HEK293T (cell line): ENCODE measurements around the gene AURKB.

Experiments used
- ELF4 ChIP-seq: fragments of 450-650 bp; IDR thresholded peaks from 2 replicates; pipeline ENCODE4 v1.6.1; 2017; ENCODE audit warnings: antibody characterized with exemption
- FOXM1 ChIP-seq: fragments of 450-650 bp; IDR thresholded peaks from 2 replicates; pipeline ENCODE4 v1.6.1; 2017; ENCODE audit warnings: mild to moderate bottlenecking, borderline replicate concordance
- HDGF ChIP-seq: fragments of 450-650 bp; IDR thresholded peaks from 2 replicates; pipeline ENCODE4 v1.6.1; 2017; ENCODE audit warnings: antibody characterized with exemption, borderline replicate concordance
- L3MBTL2 ChIP-seq: fragments of 450-650 bp; conservative IDR thresholded peaks from 2 replicates; pipeline ENCODE4 v1.6.1; 2016; ENCODE audit warnings: mild to moderate bottlenecking
- SP1 ChIP-seq: fragments of 450-650 bp; IDR thresholded peaks from 2 replicates; pipeline ENCODE4 v1.6.1; 2017
- TARDBP ChIP-seq: fragments of 450-650 bp; IDR thresholded peaks from 2 replicates; pipeline ENCODE4 v1.6.1; 2016
- ZNF384 ChIP-seq: fragments of 450-650 bp; IDR thresholded peaks from 2 replicates; pipeline ENCODE4 v1.6.1; 2016
- TF ChIP-seq, protein P1 (sequence below): fragments of 450-650 bp; IDR thresholded peaks from 2 replicates; pipeline ENCODE4 v1.6.1; 2016

DNA sequence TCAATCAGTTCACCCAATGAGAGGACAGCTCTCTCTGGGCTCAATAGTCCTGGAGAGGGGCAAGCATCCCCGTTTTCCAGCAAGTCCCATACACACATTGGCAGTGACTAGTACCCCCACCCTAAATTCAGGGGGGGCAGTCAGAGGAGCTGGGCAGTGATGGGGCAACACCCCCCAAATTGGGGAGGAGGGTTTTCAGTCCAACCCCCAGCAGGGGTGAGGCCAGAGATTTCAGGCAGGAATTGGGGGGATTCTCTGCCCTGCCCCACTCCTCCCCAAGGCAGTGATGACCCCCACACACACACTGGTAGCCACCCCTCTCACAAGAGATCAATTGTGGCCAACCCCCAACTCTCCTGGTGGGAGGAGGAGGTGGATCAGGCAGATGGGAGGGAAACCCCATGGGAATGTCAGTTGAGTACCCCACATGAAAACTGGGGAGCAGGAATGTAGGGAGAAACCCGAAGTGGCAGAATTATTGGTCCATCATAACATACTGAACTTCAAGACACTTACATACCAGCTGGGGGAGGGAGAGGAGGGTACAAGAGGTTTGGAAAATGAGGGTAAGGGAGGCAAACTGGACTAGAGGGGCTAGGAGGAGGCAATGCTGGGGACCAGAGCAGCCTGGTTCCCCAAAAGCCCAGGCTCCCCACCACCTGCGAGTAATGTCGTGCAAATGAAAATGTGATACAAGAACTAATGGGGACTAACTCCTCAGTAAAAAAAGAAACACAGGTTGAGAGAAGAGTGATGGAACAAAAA lies 50.7 kb downstream of the AURKB start:
- TF ChIP-seq HDGF (no peak), FOXM1 (no peak), SP1 (no peak), ZNF384 (no peak), ELF4 (no peak), TARDBP (no peak), L3MBTL2 (no peak)
- TF ChIP-seq, protein P1, sequence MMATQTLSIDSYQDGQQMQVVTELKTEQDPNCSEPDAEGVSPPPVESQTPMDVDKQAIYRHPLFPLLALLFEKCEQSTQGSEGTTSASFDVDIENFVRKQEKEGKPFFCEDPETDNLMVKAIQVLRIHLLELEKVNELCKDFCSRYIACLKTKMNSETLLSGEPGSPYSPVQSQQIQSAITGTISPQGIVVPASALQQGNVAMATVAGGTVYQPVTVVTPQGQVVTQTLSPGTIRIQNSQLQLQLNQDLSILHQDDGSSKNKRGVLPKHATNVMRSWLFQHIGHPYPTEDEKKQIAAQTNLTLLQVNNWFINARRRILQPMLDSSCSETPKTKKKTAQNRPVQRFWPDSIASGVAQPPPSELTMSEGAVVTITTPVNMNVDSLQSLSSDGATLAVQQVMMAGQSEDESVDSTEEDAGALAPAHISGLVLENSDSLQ, result no peak
